Transverse colon (tissue), 4 donors: Measurements from ENCODE around the gene CTNNA1.

ENCODE experiments used
- EP300 ChIP-seq: sonication (generic); formaldehyde crosslinking; IDR thresholded peaks from one replicate; pipeline ENCODE4 v1.6.1; 2017; ENCODE audit warnings: antibody characterized with exemption, low read depth
- POLR2A ChIP-seq: fragments of 450-650 bp; IDR thresholded peaks from one replicate; pipeline ENCODE4 v1.6.1; 2016; ENCODE audit warnings: antibody characterized with exemption, mild to moderate bottlenecking, moderate library complexity
- POLR2AphosphoS5 ChIP-seq, 3 donors: sonication (generic); formaldehyde crosslinking; IDR thresholded peaks; one replicate each; pipeline ENCODE4 v1.6.1; 2016; ENCODE audit warnings: antibody characterized with exemption in 3 of 3
- TF ChIP-seq, protein P1 (sequence below), 5 experiments: fragments of 200-600 bp in 3 of 5; fragments of 450-650 bp in 2 of 5; sonication (generic) in 3 of 5; IDR thresholded peaks; 1 replicate in 2 of 5; 2 replicates in 3 of 5; pipeline ENCODE4 v1.5.1; 2016 to 2017; ENCODE audit warnings: antibody characterized with exemption in 5 of 5, inconsistent platforms in 3 of 5, mild to moderate bottlenecking in 2 of 5, moderate library complexity in 1 of 5

DNA sequence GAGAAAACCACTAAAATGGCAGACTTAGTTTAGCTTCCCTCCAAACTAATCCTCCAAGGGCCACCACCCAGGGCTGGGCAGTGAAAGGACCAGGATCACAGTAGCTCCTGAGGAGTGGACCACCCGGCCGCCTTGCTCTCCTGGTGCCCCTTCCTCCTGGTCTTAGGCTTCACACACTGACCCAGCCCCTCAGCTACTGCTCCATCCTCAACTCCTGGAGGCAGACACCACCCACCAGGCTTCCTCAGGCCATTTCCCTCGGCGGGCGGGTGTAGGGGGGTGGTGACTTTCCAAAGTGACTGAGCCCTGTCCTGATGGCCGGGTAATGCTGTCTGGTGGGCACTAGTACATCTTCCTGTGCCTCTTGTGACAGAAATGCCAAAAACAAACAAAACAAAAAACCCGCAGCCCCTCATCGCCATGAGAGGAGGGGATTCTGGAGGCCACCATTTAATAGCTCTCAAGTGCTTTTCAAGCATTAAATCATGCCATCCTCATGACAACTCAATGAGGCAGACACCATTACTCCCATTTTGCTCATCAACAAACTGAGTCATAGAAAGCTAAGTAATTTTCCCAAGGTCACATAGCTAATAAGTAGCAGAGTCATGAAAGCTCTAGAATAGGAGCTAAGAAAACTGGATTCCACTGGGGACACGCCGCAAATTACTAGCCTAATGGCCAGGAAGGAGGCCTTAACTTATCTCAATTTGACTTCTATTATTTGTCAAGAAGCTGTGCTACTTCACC lies 213.2 kb downstream of the CTNNA1 start:
- TF ChIP-seq, protein P1, sequence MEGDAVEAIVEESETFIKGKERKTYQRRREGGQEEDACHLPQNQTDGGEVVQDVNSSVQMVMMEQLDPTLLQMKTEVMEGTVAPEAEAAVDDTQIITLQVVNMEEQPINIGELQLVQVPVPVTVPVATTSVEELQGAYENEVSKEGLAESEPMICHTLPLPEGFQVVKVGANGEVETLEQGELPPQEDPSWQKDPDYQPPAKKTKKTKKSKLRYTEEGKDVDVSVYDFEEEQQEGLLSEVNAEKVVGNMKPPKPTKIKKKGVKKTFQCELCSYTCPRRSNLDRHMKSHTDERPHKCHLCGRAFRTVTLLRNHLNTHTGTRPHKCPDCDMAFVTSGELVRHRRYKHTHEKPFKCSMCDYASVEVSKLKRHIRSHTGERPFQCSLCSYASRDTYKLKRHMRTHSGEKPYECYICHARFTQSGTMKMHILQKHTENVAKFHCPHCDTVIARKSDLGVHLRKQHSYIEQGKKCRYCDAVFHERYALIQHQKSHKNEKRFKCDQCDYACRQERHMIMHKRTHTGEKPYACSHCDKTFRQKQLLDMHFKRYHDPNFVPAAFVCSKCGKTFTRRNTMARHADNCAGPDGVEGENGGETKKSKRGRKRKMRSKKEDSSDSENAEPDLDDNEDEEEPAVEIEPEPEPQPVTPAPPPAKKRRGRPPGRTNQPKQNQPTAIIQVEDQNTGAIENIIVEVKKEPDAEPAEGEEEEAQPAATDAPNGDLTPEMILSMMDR (IDR thresholded peaks at IDR 0.05), result no peak
- TF ChIP-seq POLR2A (no peak), POLR2AphosphoS5 (IDR thresholded peaks at IDR 0.05) (no peak), EP300 (no peak)
